Measurements from ENCODE around the gene HSF5. TPM values are rescaled to one million over a fixed set of nuclear protein-coding genes. Genes with fewer than 3 reads are reported as not detected.

HSF5 gene
- total and polyA plus RNA-seq, 2 donors (not counting 3 experiments of a cell fraction or from before 2014, with no cell fraction given): 0.03 TPM; not detected in 1

- H3K4me1 ChIP-seq (ENCODE audit: control insufficient read depth, extremely low read depth, insufficient read depth, low read length): no peaks in the 10 kb centered on the region
- FAIRE-seq (no peak), DNase-seq (ENCODE audit: low read depth, low spot score) (no peak)
- peaks cover 27 to 40% of the 10 kb centered on the region in 2 experiments for H3K36me3 ChIP-seq (ENCODE audit: control insufficient read depth in 2 of 2, extremely low read depth in 1 of 2, insufficient read depth in 2 of 2, low read length in 2 of 2)
- dilution Hi-C loops (cut with MboI; ENCODE audit: extremely low pct_ligation_motif_present, low sequenced_read_pairs): no loop called here
- CTCF ChIA-PET: interaction anchor here (1.6 kb wide), 1 partner anchor 8 kb away, joined by 4 read pairs; no protein-coding TSS in a partner anchor
- intact Hi-C loops (cut with micrococcal nuclease): no loop called here
- no TSS peak for BruUV-seq (replicated peaks)
- H3K79me2 ChIP-seq (ENCODE audit: control insufficient read depth, insufficient read depth, low read length): no peaks in the 10 kb centered on the region
- no peak overlapping the region for H3K27ac ChIP-seq (ENCODE audit: insufficient read depth, low read depth, low read length)
- H3K9me3 ChIP-seq (replicated peaks; ENCODE audit: control insufficient read depth, insufficient read depth, low read length): no peaks in the 10 kb centered on the region
- no peak overlapping the region for H3K4me2 ChIP-seq (ENCODE audit: insufficient read depth, low read length)
- H3K9ac ChIP-seq (replicated peaks; ENCODE audit: extremely low read depth, insufficient read depth, low read length): no peak overlapping the region
- no peaks in the 10 kb centered on the region for H3K9me1 ChIP-seq (replicated peaks; ENCODE audit: control insufficient read depth, extremely low read depth, insufficient read depth, low read length)
- POLR2A ChIA-PET: no interaction called here
- no peak overlapping the region for H2AFZ ChIP-seq (ENCODE audit: low read depth, low read length)
- H3K4me3 ChIP-seq (replicated peaks in 1 of 3; ENCODE audit: insufficient read depth in 1 of 3, low read depth in 1 of 3, low read length in 3 of 3): no peak overlapping the region
- no peaks in the 10 kb centered on the region for H3K27me3 ChIP-seq (ENCODE audit: control insufficient read depth in 2 of 2, insufficient read depth in 2 of 2, low read length in 2 of 2)
- H4K20me1 ChIP-seq (replicated peaks; ENCODE audit: control insufficient read depth, extremely low read depth, insufficient read depth, low read length): no peaks in the 10 kb centered on the region
- TF ChIP-seq POLR2AphosphoS5 (IDR thresholded peaks at IDR 0.05; ENCODE audit: insufficient read depth, low read depth, low read length) (no peak), POLR2A (IDR thresholded peaks at IDR 0.05; ENCODE audit: low read depth, low read length) (no peak), CTCF (IDR thresholded peaks at IDR 0.05; ENCODE audit: extremely low read depth in 1 of 2, insufficient read depth in 1 of 2, low read depth in 1 of 2, low read length in 2 of 2) (no peak), MAX (IDR thresholded peaks at IDR 0.05; ENCODE audit: insufficient read depth, insufficient read length) (no peak), JUN (IDR thresholded peaks at IDR 0.05; ENCODE audit: borderline replicate concordance, insufficient read depth, insufficient read length, low read depth) (no peak), MYC (IDR thresholded peaks at IDR 0.05; ENCODE audit: low read depth, low read length) (no peak), EZH2 (IDR thresholded peaks at IDR 0.05; ENCODE audit: borderline replicate concordance, low read depth, low read length, severe bottlenecking) (no peak), GATA2 (IDR thresholded peaks at IDR 0.05; ENCODE audit: insufficient read depth, insufficient read length, low read depth, low read length) (no peak), FOS (IDR thresholded peaks at IDR 0.05; ENCODE audit: borderline replicate concordance, insufficient read depth, low read length) (no peak)
These were observed 4.3 kb upstream of the HSF5 start for GRCh38 chr17:58492238-58493121.
